Activated naive CD4-positive, alpha-beta T cell treated with anti-CD3 and anti-CD28 coated beads, Interleukin-2, amount 50 U/mL, for 72 hours (primary cell): ENCODE data around the gene SP1. TPM values are rescaled to one million over a fixed set of nuclear protein-coding genes. Genes with fewer than 3 reads are reported as not detected.
"Not testable (repeated sequence)": the region's sequence is repeated elsewhere in the genome, so short reads cannot be mapped to it uniquely, and the experiment has no call there.

ENCODE experiments used
- ATAC-seq, 2 donors: fragments of 150-1000 bp; cut with Tn5 transposase; 2 replicates each; pipeline ENCODE4 v1.10.0; 2021; ENCODE audit warnings: mild to moderate bottlenecking in 2 of 2, moderate library complexity in 2 of 2
- DNase-seq, 2 donors: peaks; one replicate each; pipeline ENCODE4 v3.0.0; 2021 to 2022; ENCODE audit warnings: low spot score in 2 of 2
- H3K27ac Mint-ChIP-seq, 2 donors: one replicate each; pipeline ENCODE4 v1.8.0; 2022; ENCODE audit warnings: mild to moderate bottlenecking in 2 of 2, mixed read lengths in 2 of 2
- H3K36me3 Mint-ChIP-seq, 2 donors: one replicate each; pipeline ENCODE4 v1.8.0; 2022; ENCODE audit warnings: mixed read lengths in 2 of 2
- H3K9me3 Mint-ChIP-seq, 2 donors: one replicate each; pipeline ENCODE4 v1.8.0; 2022; ENCODE audit warnings: mixed read lengths in 2 of 2
- total RNA-seq, 2 donors: library from RNA; stranded (reverse); gene quantifications; one replicate each; pipeline ENCODE4 v1.2.3, GENCODE V29; 2022

Gene SP1
- total RNA-seq, 2 donors from 2014 or later = 86.0 to 156 TPM

- not testable (repeated sequence) for ATAC-seq, H3K9me3 Mint-ChIP-seq, H3K36me3 Mint-ChIP-seq, DNase-seq
- H3K27ac Mint-ChIP-seq = peak overlapping the region in 1 of 2 donors; percentile 11
Measured at GRCh38 chr12:53422247-53422646, 42.3 kb downstream of the SP1 start.

GRCh38 chr12:53423597-53423996 lies 43.6 kb downstream of the SP1 start, which contains the start of gene AMHR2:
AMHR2 (plus strand) TSS chr12:53423855; CDS start chr12:53423935, 80 bp downstream.
- no peaks in the 10 kb centered on the region for H3K36me3 Mint-ChIP-seq
- no peak for DNase-seq
- H3K9me3 Mint-ChIP-seq = no peaks in the 10 kb centered on the region
- ATAC-seq = no peak
- H3K27ac Mint-ChIP-seq = peak within 1 kb of the TSS in 1 of 2 donors; percentile 38

- ATAC-seq (no peak), DNase-seq (no peak)
- H3K27ac Mint-ChIP-seq = no peak overlapping the region
- no peaks in the 10 kb centered on the region for H3K9me3 Mint-ChIP-seq
- H3K36me3 Mint-ChIP-seq = no peaks in the 10 kb centered on the region
Measured at GRCh38 chr12:53424626-53425514, 44.9 kb downstream of the SP1 start.

- no peaks in the 10 kb centered on the region for H3K36me3 Mint-ChIP-seq
- no peak for DNase-seq
Measured at GRCh38 chr12:53425515-53426150, 45.7 kb downstream of the SP1 start.

GRCh38 chr12:53427905-53428594 lies 48.1 kb downstream of the SP1 start:
- no peaks in the 10 kb centered on the region for H3K9me3 Mint-ChIP-seq
- ATAC-seq (peak; percentile 99 to 100), DNase-seq (peak in 1 of 2 donors; percentile 41)
- peak overlapping the region; percentile 2 to 68 for H3K27ac Mint-ChIP-seq
- H3K36me3 Mint-ChIP-seq = no peaks in the 10 kb centered on the region

More at GRCh38 chr12:53425515-53426150, 45.7 kb downstream of the SP1 start:
- H3K27ac Mint-ChIP-seq = no peak overlapping the region
- no peak for ATAC-seq
- H3K9me3 Mint-ChIP-seq = no peaks in the 10 kb centered on the region

GRCh38 chr12:53428741-53429140 lies 48.8 kb downstream of the SP1 start:
- Mint-ChIP-seq H3K36me3 (no peaks in the 10 kb centered on the region), H3K27ac (peak overlapping the region in 1 of 2 donors; percentile 68), H3K9me3 (no peaks in the 10 kb centered on the region)
- ATAC-seq (no peak), DNase-seq (no peak)

- H3K27ac Mint-ChIP-seq = no peak overlapping the region
- no peak for DNase-seq
- H3K36me3 Mint-ChIP-seq = no peaks in the 10 kb centered on the region
- no peak for ATAC-seq
- no peaks in the 10 kb centered on the region for H3K9me3 Mint-ChIP-seq
Measured at GRCh38 chr12:53430116-53430515, 50.1 kb downstream of the SP1 start.

- H3K27ac Mint-ChIP-seq = no peak overlapping the region
Measured at GRCh38 chr12:53431187-53431586, 51.2 kb downstream of the SP1 start.

GRCh38 chr12:53435326-53435725 lies 55.4 kb downstream of the SP1 start:
- not testable (repeated sequence) for ATAC-seq, H3K27ac Mint-ChIP-seq, DNase-seq, H3K36me3 Mint-ChIP-seq, H3K9me3 Mint-ChIP-seq

More at GRCh38 chr12:53431187-53431586, 51.2 kb downstream of the SP1 start:
- ATAC-seq = no peak
- DNase-seq = no peak
- H3K9me3 Mint-ChIP-seq = no peaks in the 10 kb centered on the region
- H3K36me3 Mint-ChIP-seq = no peaks in the 10 kb centered on the region

- not testable (repeated sequence) for DNase-seq, H3K9me3 Mint-ChIP-seq, ATAC-seq
- Mint-ChIP-seq H3K27ac (peak overlapping the region in 1 of 2 donors; percentile 25), H3K36me3 (peaks cover 9 to 28% of the 10 kb centered on the region in 2 donors)
Measured at GRCh38 chr12:53439582-53439981, 59.6 kb downstream of the SP1 start.

- ATAC-seq = peak; percentile 99 to 100
- peak within 1 kb of the TSS; percentile 92 to 95 for H3K27ac Mint-ChIP-seq
- H3K9me3 Mint-ChIP-seq = peaks cover 0 to 4% of the 10 kb centered on the region in 2 donors
- peak; percentile 96 to 98 for DNase-seq
- peaks cover 9 to 42% of the 10 kb centered on the region in 2 donors for H3K36me3 Mint-ChIP-seq
Measured at GRCh38 chr12:53441040-53441833, 61.3 kb downstream of the SP1 start, which contains the start of gene PRR13. PRR13 (plus strand) TSS chr12:53441734; CDS start chr12:53442715, 981 bp downstream.

GRCh38 chr12:53443955-53444354 lies 64.0 kb downstream of the SP1 start:
- DNase-seq (no peak), ATAC-seq (no peak)
- peaks cover 9 to 61% of the 10 kb centered on the region in 2 donors for H3K36me3 Mint-ChIP-seq
- peaks cover 0 to 4% of the 10 kb centered on the region in 2 donors for H3K9me3 Mint-ChIP-seq
- peak overlapping the region in 1 of 2 donors; percentile 67 for H3K27ac Mint-ChIP-seq

- H3K9me3 Mint-ChIP-seq, DNase-seq, ATAC-seq: not testable (repeated sequence)
- Mint-ChIP-seq H3K27ac (peak overlapping the region; percentile 67 to 88), H3K36me3 (peaks cover 9 to 61% of the 10 kb centered on the region in 2 donors)
Measured at GRCh38 chr12:53444593-53445325, 64.8 kb downstream of the SP1 start.

- H3K27ac Mint-ChIP-seq = peak overlapping the region in 1 of 2 donors; percentile 94
- DNase-seq (no peak), ATAC-seq (no peak)
- no peaks in the 10 kb centered on the region for H3K9me3 Mint-ChIP-seq
- peaks cover 32 to 55% of the 10 kb centered on the region in 2 donors for H3K36me3 Mint-ChIP-seq
Measured at GRCh38 chr12:53450936-53451335, 71.0 kb downstream of the SP1 start.

GRCh38 chr12:53451661-53452158 lies 71.7 kb downstream of the SP1 start, which contains the start of gene PCBP2:
PCBP2 (plus strand) TSS chr12:53452102; CDS start chr12:53454801, 2,699 bp downstream.
- Mint-ChIP-seq H3K27ac (peak within 1 kb of the TSS; percentile 94 to 98), H3K9me3 (no peaks in the 10 kb centered on the region), H3K36me3 (peaks cover 32 to 52% of the 10 kb centered on the region in 2 donors)
- ATAC-seq = peak; percentile 96 to 98
- peak; percentile 94 to 96 for DNase-seq
